Mesendoderm (in vitro differentiated cells): ENCODE measurements around the gene MAP3K9.

Source experiments
- DNase-seq: peaks from one replicate; pipeline ENCODE4 v3.0.0; 2013
- H2AK5ac ChIP-seq: 2 replicates; pipeline ENCODE4 v1.6.1; 2013; ENCODE audit warnings: low read length, inconsistent platforms
- H2BK120ac ChIP-seq: 2 replicates; pipeline ENCODE4 v1.6.1; 2013; ENCODE audit warnings: low read depth, mild to moderate bottlenecking, low read length, moderate library complexity, mixed read lengths
- H2BK15ac ChIP-seq: replicated peaks from 2 replicates; pipeline ENCODE4 v1.6.1; 2013; ENCODE audit warnings: low read depth, mild to moderate bottlenecking, moderate library complexity
- H2BK5ac ChIP-seq: 2 replicates; pipeline ENCODE4 v1.6.1; 2013; ENCODE audit warnings: low read length, inconsistent platforms
- H3K18ac ChIP-seq: 2 replicates; pipeline ENCODE4 v1.6.1; 2013; ENCODE audit warnings: mild to moderate bottlenecking, low read length, mixed read lengths
- H3K23ac ChIP-seq: one replicate; pipeline ENCODE4 v1.6.1; 2013; ENCODE audit warnings: low read length
- H3K27ac ChIP-seq: 2 replicates; pipeline ENCODE4 v1.5.1; 2013; ENCODE audit warnings: low read depth, mild to moderate bottlenecking, inconsistent platforms, low read length, moderate library complexity
- H3K27me3 ChIP-seq: 2 replicates; pipeline ENCODE4 v1.6.1; 2013; ENCODE audit warnings: low read length, control low read depth, mild to moderate bottlenecking, inconsistent platforms; ENCODE audit not compliant: insufficient read depth, poor library complexity
- H3K36me3 ChIP-seq: 2 replicates; pipeline ENCODE4 v1.6.1; 2013; ENCODE audit warnings: low read length, inconsistent platforms; ENCODE audit not compliant: control insufficient read depth, insufficient read depth
- H3K4ac ChIP-seq: one replicate; pipeline ENCODE4 v1.6.1; 2013; ENCODE audit warnings: low read depth, mild to moderate bottlenecking, low read length, moderate library complexity
- H3K4me1 ChIP-seq: 2 replicates; pipeline ENCODE4 v1.6.1; 2013; ENCODE audit warnings: low read depth, low read length, inconsistent platforms; ENCODE audit not compliant: control insufficient read depth
- H3K4me2 ChIP-seq: 2 replicates; pipeline ENCODE4 v1.6.1; 2013; ENCODE audit warnings: low read length
- H3K4me3 ChIP-seq: 2 replicates; pipeline ENCODE4 v1.5.1; 2013; ENCODE audit warnings: mild to moderate bottlenecking, low read length
- H3K56ac ChIP-seq: one replicate; pipeline ENCODE4 v1.6.1; 2013; ENCODE audit warnings: low read length
- H3K79me1 ChIP-seq: 2 replicates; pipeline ENCODE4 v1.6.1; 2013; ENCODE audit warnings: low read length, inconsistent platforms
- H3K79me2 ChIP-seq: 2 replicates; pipeline ENCODE4 v1.6.1; 2013; ENCODE audit warnings: mild to moderate bottlenecking, low read length; ENCODE audit not compliant: control insufficient read depth, insufficient read depth
- H3K9ac ChIP-seq: 2 replicates; pipeline ENCODE4 v1.6.1; 2013; ENCODE audit warnings: low read length, inconsistent platforms
- H4K5ac ChIP-seq: one replicate; pipeline ENCODE4 v1.6.1; 2013; ENCODE audit warnings: low read length
- H4K8ac ChIP-seq: one replicate; pipeline ENCODE4 v1.6.1; 2013; ENCODE audit warnings: low read depth, mild to moderate bottlenecking, control low read depth, low read length, moderate library complexity
- WGBS: extraction: QIAGEN DNeasy Blood & Tissue Kit; methylation state at CpG from one replicate; pipeline ENCODE4 v1.1.7; 2013; ENCODE audit warnings: low lambda C conversion rate, missing lambda C conversion rate; ENCODE audit not compliant: insufficient coverage; ENCODE audit errors: extremely low coverage; 5-methylcytosine and 5-hydroxymethylcytosine counted together

MAP3K9 gene

DNA sequence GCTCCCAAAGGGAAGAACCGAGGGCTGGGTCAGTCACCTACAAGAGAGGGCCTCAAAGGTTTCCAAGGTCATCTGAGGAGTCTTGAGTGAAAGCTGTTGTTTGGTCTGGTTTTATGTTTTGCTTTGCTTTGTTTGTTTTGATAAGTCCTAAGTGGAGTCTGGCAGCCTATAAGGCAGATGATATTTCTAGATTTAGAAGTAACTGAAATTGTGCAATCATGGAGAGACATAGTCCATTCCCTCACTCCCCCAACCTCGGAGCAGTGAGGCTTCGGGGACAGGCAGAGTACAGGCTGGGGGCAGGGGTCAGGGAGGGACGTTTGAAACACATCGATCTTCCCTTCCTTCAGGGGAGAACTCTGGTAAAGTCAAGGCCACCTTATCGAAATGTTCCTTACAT, 125.3 kb downstream of the MAP3K9 start:
- Histone ChIP-seq H3K23ac (no peak overlapping the region), H2AK5ac (no peak overlapping the region), H3K9ac (no peak overlapping the region), H4K8ac (no peak overlapping the region), H2BK5ac (no peak overlapping the region), H3K79me1 (no peaks in the 10 kb centered on the region), H3K56ac (no peak overlapping the region), H4K5ac (no peak overlapping the region), H2BK120ac (no peak overlapping the region), H3K4me1 (no peaks in the 10 kb centered on the region), H3K4ac (no peak overlapping the region), H3K36me3 (no peaks in the 10 kb centered on the region), H3K18ac (no peak overlapping the region), H3K4me2 (no peak overlapping the region), H3K4me3 (no peak overlapping the region), H3K79me2 (no peaks in the 10 kb centered on the region), H3K27me3 (no peaks in the 10 kb centered on the region), H3K27ac (no peak overlapping the region), H2BK15ac (no peak overlapping the region)
- DNase-seq = no peak
- no CpG with 5 or more reads among the region's 6 CpGs for whole genome bisulfite sequencing

DNA sequence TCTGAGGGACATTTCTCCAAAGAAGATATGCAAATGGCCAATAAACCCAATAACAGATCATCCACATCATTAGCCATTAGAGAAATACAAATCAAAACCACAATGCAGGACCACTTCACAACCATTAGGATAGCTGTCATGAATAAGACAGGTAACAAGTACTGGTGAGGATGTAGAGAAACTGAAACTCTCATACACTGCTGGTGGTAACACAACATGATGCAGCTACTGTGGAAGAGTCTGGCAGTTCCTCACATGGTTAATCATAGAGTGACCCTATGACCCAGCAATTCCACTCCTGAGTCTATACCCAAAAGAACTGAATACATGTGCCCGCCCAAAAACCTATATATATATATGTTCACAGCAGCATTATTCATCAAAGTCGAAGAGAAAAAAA, 128.6 kb downstream of the MAP3K9 start:
- no peak overlapping the region for H3K9ac ChIP-seq
- no peak overlapping the region for H2BK120ac ChIP-seq
- H3K79me1 ChIP-seq = no peaks in the 10 kb centered on the region
- H3K27ac ChIP-seq = no peak overlapping the region
- H3K27me3 ChIP-seq = no peaks in the 10 kb centered on the region
- no peaks in the 10 kb centered on the region for H3K36me3 ChIP-seq
- no peak overlapping the region for H3K56ac ChIP-seq
- no peaks in the 10 kb centered on the region for H3K4me1 ChIP-seq
- H3K23ac ChIP-seq = no peak overlapping the region
- H3K4ac ChIP-seq = no peak overlapping the region
- no peak overlapping the region for H3K18ac ChIP-seq
- H3K79me2 ChIP-seq = no peaks in the 10 kb centered on the region
- no CpG with 5 or more reads among the region's 2 CpGs for WGBS
- H3K4me3 ChIP-seq = no peak overlapping the region
- no peak overlapping the region for H4K5ac ChIP-seq
- no peak for DNase-seq
- no peak overlapping the region for H4K8ac ChIP-seq
- no peak overlapping the region for H3K4me2 ChIP-seq
- no peak overlapping the region for H2BK5ac ChIP-seq
- H2AK5ac ChIP-seq = no peak overlapping the region
- no peak overlapping the region for H2BK15ac ChIP-seq

DNA sequence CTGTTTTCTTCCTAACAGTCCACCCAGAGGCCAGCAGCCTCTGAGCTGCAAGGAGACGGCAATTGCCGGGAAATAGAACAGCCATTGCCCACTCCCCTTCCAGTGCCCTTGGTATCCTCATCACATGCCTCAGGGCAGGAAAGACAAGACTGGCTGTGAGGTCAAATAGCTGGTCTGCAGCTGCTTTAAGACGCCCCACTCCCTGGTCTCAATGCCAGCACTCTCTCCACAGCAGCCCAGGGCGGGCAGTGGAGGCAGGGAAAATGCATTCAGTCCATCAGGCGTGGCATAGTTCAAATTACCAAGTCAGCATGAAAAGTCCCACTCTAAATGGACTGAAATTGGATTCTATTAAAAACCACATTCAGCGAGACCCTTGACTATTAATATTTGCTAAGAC, 132.0 kb downstream of the MAP3K9 start:
- H3K4me2 ChIP-seq = no peak overlapping the region
- no peak overlapping the region for H2BK5ac ChIP-seq
- H3K79me1 ChIP-seq = no peaks in the 10 kb centered on the region
- H3K18ac ChIP-seq = no peak overlapping the region
- no peak overlapping the region for H3K23ac ChIP-seq
- no peak overlapping the region for H4K8ac ChIP-seq
- H3K36me3 ChIP-seq = peaks cover 3% of the 10 kb centered on the region
- no peak overlapping the region for H2BK15ac ChIP-seq
- no peak overlapping the region for H3K27ac ChIP-seq
- no peak for DNase-seq
- no peak overlapping the region for H2BK120ac ChIP-seq
- no peak overlapping the region for H3K56ac ChIP-seq
- WGBS = no CpG with 5 or more reads among the region's 6 CpGs
- no peak overlapping the region for H4K5ac ChIP-seq
- H3K4ac ChIP-seq = no peak overlapping the region
- H3K9ac ChIP-seq = no peak overlapping the region
- no peak overlapping the region for H3K4me3 ChIP-seq
- no peaks in the 10 kb centered on the region for H3K27me3 ChIP-seq
- H2AK5ac ChIP-seq = no peak overlapping the region
- H3K4me1 ChIP-seq = no peaks in the 10 kb centered on the region
- H3K79me2 ChIP-seq = no peaks in the 10 kb centered on the region
